MCF 10A (cell line): Measurements from ENCODE around the gene LIPE. TPM values are rescaled to one million over a fixed set of nuclear protein-coding genes. Genes with fewer than 3 reads are reported as not detected.

Source experiments
- BruUV-seq: library from RNA; stranded (reverse); fragments of 400-500 nt; replicated peaks from 2 replicates; lab custom pipeline; 2021; lab: Mats Ljungman, UMichigan
- CTCF ChIA-PET: fragments of 300-600 bp; sonication (Branson Sonifier 250); formaldehyde crosslinking; extraction: SDS; loops from one replicate; lab custom pipeline; 2021; ENCODE audit warnings: antibody characterized with exemption, inconsistent platforms; lab: Yijun Ruan, JAX
- POLR2A ChIA-PET: fragments of 300-600, 350-650 bp; sonication (Branson Sonifier 250); formaldehyde crosslinking; extraction: SDS; loops from one replicate; lab custom pipeline; 2020; ENCODE audit warnings: antibody characterized with exemption, inconsistent platforms; lab: Yijun Ruan, JAX
- DNase-seq: peaks from one replicate; pipeline ENCODE4 v3.0.0-alpha.2; 2018; ENCODE audit not compliant: unreplicated experiment
- H3K27ac Mint-ChIP-seq: one replicate; pipeline ENCODE4 v1.8.0; 2022; ENCODE audit warnings: mild to moderate bottlenecking, low read depth, mixed read lengths; ENCODE audit not compliant: unreplicated experiment
- H3K27me3 Mint-ChIP-seq: one replicate; pipeline ENCODE4 v1.8.0; 2022; ENCODE audit warnings: mixed read lengths; ENCODE audit not compliant: insufficient read depth, unreplicated experiment
- H3K36me3 Mint-ChIP-seq: one replicate; pipeline ENCODE4 v1.8.0; 2022; ENCODE audit warnings: mild to moderate bottlenecking, moderate library complexity, mixed read lengths; ENCODE audit not compliant: insufficient read depth, unreplicated experiment
- H3K4me1 Mint-ChIP-seq: one replicate; pipeline ENCODE4 v1.8.0; 2022; ENCODE audit warnings: mixed read lengths; ENCODE audit not compliant: insufficient read depth, unreplicated experiment
- H3K4me3 Mint-ChIP-seq: one replicate; pipeline ENCODE4 v1.8.0; 2022; ENCODE audit warnings: mild to moderate bottlenecking, moderate library complexity, mixed read lengths; ENCODE audit not compliant: unreplicated experiment
- H3K9me3 Mint-ChIP-seq: one replicate; pipeline ENCODE4 v1.8.0; 2022; ENCODE audit warnings: mixed read lengths; ENCODE audit not compliant: unreplicated experiment
- intact Hi-C: fragments of 100-400 bp; cut with micrococcal nuclease; formaldehyde crosslinking; loops from 2 replicates; pipeline ENCODE4 v1.14.1; 2022
- total RNA-seq: library from RNA; stranded (reverse); gene quantifications from 2 replicates; pipeline ENCODE4 v1.2.3, GENCODE V29; 2022
- TF ChIP-seq, protein P1 (sequence below): fragments of 200-600 bp; IDR thresholded peaks from one replicate; pipeline ENCODE4 v1.8.0; 2022; ENCODE audit warnings: antibody characterized with exemption, mild to moderate bottlenecking; ENCODE audit not compliant: unreplicated experiment

LIPE gene
- total RNA-seq, 1 experiment from 2014 or later, result 11.7 TPM

DNA sequence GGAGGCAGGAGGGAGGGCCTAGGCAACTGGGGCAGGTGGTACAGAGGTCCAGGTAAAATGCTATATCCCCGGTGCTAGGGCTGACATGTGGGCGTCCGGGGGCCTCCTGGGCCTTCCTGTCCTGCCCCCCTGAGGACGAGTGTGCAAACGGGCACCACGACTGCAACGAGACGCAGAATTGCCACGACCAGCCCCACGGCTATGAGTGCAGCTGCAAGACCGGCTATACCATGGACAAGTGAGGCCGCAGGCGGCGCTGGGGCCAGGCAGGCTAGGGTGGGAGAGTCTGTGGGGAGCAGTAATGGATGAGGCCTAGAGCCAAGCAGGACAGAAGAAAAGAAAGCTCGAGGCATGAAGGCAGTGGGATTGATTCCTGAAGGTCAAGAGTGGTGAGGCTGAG lies 58.4 kb downstream of the LIPE start:
- no peak for DNase-seq
- Mint-ChIP-seq H3K27ac (no peak overlapping the region), H3K9me3 (peaks cover 2% of the 10 kb centered on the region), H3K4me3 (no peak overlapping the region), H3K36me3 (peaks cover 19% of the 10 kb centered on the region), H3K27me3 (no peaks in the 10 kb centered on the region), H3K4me1 (no peaks in the 10 kb centered on the region)
- BruUV-seq, result no TSS peak
- ChIA-PET POLR2A (no interaction called here), CTCF (no interaction called here)
- TF ChIP-seq, protein P1, sequence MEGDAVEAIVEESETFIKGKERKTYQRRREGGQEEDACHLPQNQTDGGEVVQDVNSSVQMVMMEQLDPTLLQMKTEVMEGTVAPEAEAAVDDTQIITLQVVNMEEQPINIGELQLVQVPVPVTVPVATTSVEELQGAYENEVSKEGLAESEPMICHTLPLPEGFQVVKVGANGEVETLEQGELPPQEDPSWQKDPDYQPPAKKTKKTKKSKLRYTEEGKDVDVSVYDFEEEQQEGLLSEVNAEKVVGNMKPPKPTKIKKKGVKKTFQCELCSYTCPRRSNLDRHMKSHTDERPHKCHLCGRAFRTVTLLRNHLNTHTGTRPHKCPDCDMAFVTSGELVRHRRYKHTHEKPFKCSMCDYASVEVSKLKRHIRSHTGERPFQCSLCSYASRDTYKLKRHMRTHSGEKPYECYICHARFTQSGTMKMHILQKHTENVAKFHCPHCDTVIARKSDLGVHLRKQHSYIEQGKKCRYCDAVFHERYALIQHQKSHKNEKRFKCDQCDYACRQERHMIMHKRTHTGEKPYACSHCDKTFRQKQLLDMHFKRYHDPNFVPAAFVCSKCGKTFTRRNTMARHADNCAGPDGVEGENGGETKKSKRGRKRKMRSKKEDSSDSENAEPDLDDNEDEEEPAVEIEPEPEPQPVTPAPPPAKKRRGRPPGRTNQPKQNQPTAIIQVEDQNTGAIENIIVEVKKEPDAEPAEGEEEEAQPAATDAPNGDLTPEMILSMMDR, result no peak
- intact Hi-C loops, result no loop called here

DNA sequence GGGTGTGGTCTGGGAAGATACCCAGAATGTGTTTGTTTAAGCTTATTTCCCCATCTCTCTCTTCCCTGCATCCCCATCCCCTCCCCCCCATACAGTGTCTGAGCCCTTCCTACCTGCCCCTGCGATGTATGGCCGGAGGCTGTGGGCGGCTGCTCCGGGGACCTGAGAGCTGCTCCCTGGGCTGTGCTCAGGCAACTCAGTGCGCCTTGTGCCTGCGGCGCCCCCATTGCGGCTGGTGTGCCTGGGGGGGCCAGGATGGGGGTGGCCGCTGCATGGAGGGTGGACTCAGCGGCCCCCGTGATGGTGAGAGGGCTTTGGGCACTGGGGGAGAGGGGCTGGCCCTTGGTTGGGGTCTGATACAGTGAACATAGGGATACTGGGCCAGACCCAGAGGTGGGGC lies 58.8 kb downstream of the LIPE start:
- no peaks in the 10 kb centered on the region for H3K4me1 Mint-ChIP-seq
- BruUV-seq, result no TSS peak

DNA sequence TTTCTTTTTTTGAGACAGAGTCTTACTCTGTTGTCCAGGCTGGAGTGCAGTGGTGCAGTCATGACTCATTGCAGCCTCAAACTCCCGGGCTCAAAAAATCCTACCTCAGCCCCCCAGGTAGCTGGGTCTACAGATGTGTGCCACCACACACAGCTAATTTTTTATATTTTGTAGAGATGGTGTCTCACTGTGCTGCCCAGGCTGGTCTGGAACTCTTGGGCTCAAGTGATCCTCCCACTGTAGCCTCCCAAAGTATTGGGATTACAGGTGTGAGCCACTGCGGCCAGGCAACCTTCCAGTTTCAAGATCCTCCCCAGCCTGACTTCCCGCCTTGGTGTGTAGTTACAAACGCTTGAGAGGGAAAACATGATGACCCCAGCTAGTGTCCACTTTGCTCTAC lies 59.3 kb downstream of the LIPE start:
- TF ChIP-seq, protein P1, result no peak
- H3K27ac Mint-ChIP-seq, result no peak overlapping the region
- no peaks in the 10 kb centered on the region for H3K4me1 Mint-ChIP-seq
- H3K27me3 Mint-ChIP-seq, result no peaks in the 10 kb centered on the region
- intact Hi-C loops, result no loop called here
- H3K4me3 Mint-ChIP-seq, result no peak overlapping the region
- no TSS peak for BruUV-seq
- H3K36me3 Mint-ChIP-seq, result peaks cover 26% of the 10 kb centered on the region
- no peak for DNase-seq
- H3K9me3 Mint-ChIP-seq, result peaks cover 10% of the 10 kb centered on the region
- CTCF ChIA-PET, result no interaction called here
- POLR2A ChIA-PET, result no interaction called here

More for the DNA sequence above, 58.8 kb downstream of the LIPE start:
- Mint-ChIP-seq H3K9me3 (peaks cover 6% of the 10 kb centered on the region), H3K27me3 (no peaks in the 10 kb centered on the region), H3K4me3 (no peak overlapping the region), H3K36me3 (peaks cover 22% of the 10 kb centered on the region), H3K27ac (no peak overlapping the region)
- intact Hi-C loops, result no loop called here
- TF ChIP-seq, protein P1, result no peak
- ChIA-PET CTCF (no interaction called here), POLR2A (no interaction called here)
- DNase-seq, result no peak

DNA sequence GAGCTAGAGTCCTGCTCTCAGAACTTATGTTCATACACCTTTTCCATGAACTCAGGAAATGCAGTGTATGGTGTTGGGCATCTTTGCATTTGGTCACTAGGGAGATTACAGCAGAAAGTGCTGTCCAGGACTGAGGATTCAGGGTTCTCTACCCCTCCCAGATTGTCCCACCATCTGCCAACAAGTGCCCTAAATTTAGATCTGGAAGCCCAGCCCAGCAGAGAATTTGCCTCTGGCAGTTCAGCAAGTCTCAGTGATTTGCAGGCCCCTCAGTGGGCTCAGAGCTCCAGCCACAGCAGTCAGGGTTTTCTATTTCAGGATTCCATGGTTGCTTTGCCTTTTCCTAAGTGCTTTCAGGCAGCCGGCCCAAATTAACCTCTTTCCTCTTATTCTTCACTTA lies 60.5 kb downstream of the LIPE start:
- ChIA-PET POLR2A (no interaction called here), CTCF (no interaction called here)
- H3K36me3 Mint-ChIP-seq, result peaks cover 32% of the 10 kb centered on the region
- DNase-seq, result no peak
- intact Hi-C loops, result no loop called here
- no peak overlapping the region for H3K27ac Mint-ChIP-seq
- no peak overlapping the region for H3K4me3 Mint-ChIP-seq
- TF ChIP-seq, protein P1, result no peak
- H3K4me1 Mint-ChIP-seq, result no peaks in the 10 kb centered on the region
- peaks cover 10% of the 10 kb centered on the region for H3K9me3 Mint-ChIP-seq
- no TSS peak for BruUV-seq
- H3K27me3 Mint-ChIP-seq, result no peaks in the 10 kb centered on the region
